Raji (cell line): ENCODE measurements around the gene AIG1.

Experiments used
- POLR2A ChIP-seq: IDR thresholded peaks from 2 replicates; pipeline ENCODE4 v1.6.1; 2011; ENCODE audit warnings: low read depth, low read length, control low read depth; ENCODE audit not compliant: insufficient read depth

AIG1 gene

GRCh38 chr6:143110572-143110971 is 49.9 kb downstream of the AIG1 start:
- TF ChIP-seq POLR2A = no peak

DNA sequence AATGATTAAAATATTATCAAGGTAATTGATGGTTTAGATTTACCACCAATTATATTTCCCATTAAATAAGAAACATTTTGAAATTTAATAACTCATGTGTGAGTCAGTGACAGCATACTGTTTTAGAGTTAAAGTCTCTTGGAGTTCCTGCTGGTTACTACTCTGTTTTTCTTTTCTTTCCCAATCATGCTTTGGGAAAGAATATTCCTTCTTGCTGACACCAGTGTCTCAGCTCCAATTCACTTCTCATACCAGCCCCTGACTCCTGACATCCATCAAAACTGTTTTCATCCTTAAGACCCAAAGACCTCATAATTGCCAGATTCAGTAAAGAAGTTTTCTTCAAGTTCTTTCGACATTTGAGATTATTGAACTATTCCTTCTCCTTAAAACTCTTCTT is 50.3 kb downstream of the AIG1 start:
- no peak for TF ChIP-seq POLR2A

- no peak for TF ChIP-seq POLR2A
Observed at GRCh38 chr6:143111443-143111842, 50.8 kb downstream of the AIG1 start.

DNA sequence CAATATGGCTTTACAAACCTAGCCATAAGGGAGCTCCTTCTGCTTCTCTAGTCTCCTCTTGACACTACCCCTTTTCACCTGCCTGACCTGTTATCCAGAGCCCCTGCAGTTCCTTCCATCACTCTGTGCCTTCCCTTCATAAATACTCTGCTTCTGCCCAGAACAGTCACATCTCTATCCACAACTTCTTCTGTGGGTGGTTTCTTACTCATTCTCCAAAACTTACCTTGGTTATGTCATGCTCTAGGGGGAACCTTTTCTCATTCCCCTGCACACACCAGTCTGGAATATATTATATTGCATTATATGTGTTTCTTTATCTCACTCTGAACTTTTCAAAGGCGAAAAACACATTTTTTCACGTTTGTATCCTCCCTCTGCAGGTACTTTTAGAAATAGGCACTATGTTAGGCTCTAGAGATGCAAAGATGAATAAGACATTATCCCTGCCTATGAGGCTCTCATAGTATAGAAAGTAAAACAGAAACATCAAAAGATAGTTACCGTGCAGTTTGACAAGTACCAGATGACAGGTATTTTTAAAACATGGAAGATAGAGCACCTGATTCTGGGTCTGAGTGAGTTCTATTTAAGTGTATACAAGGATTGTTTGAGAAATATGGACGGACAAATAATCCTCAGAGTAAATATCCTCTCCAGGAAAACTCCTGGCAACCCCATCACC is 51.5 kb downstream of the AIG1 start:
- TF ChIP-seq POLR2A = no peak

- TF ChIP-seq POLR2A = no peak
Observed at GRCh38 chr6:143112837-143113236, 52.1 kb downstream of the AIG1 start.

- TF ChIP-seq POLR2A = no peak
Observed at GRCh38 chr6:143115728-143116127, 55.0 kb downstream of the AIG1 start.

GRCh38 chr6:143117108-143117507 is 56.4 kb downstream of the AIG1 start:
- no peak for TF ChIP-seq POLR2A

DNA sequence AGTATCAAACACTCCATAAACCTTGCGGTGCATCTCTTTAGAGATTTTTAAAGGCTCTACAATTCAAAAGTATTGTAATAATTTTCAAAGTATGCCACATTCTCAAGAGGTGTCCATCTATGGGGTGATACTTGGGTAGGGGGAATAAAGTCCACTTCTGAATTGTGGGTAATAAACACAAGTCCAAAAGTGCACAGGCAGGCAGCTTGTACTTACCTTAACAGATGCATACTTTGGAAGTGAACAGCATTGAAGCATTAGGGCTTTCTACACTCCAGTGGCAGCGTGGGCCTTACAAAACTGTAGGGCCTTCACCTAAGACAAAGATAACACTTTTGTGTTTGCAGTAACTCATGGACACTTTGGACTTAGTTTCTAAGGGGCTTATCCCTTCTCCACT is 58.6 kb downstream of the AIG1 start:
- no peak for TF ChIP-seq POLR2A

DNA sequence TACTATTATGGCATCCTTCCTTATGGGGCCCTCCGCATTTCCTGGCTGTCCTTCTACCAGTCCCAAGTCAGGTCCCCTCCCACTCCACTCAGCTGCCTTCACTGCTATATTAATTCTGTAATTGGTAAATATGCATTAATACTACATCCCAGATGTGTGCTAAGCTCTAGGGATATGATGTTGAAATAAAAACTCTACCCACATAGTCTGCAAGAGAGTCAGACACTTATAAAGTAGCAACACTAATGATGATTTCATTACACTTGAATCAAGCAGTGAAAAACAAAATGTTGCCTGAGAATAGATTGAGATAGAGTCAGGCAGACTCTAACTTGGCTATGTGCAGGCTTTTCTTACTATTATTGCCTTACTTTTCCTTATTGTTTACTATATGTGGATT is 62.4 kb downstream of the AIG1 start:
- TF ChIP-seq POLR2A = no peak

GRCh38 chr6:143123941-143124340 is 63.3 kb downstream of the AIG1 start:
- no peak for TF ChIP-seq POLR2A

GRCh38 chr6:143125455-143125854 is 64.8 kb downstream of the AIG1 start:
- TF ChIP-seq POLR2A = no peak

GRCh38 chr6:143125864-143126573 is 65.3 kb downstream of the AIG1 start:
- no peak for TF ChIP-seq POLR2A

DNA sequence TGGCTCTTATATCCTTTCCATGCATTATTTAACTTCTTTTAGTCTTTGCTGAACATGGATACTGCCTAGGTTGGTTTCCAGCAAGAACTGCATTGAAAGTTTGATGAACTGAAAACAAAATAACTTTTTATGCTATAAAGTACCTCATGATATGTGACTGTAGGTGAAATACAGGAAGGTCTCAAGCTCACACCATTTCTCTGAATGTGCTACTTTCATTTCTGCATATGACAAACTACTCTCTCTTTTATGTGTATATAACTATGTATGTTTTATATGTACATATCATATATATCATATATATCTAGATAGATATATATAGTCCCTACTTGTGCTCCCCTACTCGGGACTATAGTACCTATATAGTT is 65.9 kb downstream of the AIG1 start:
- no peak for TF ChIP-seq POLR2A

GRCh38 chr6:143127941-143128680 is 67.4 kb downstream of the AIG1 start:
- TF ChIP-seq POLR2A = no peak

- TF ChIP-seq POLR2A = no peak
Observed at GRCh38 chr6:143128681-143129015, 68.0 kb downstream of the AIG1 start.

- TF ChIP-seq POLR2A = no peak
Observed at GRCh38 chr6:143130928-143131327, 70.2 kb downstream of the AIG1 start.
